Peyer's patch (tissue), 4 donors: ENCODE data around the gene IP6K1.
"Not testable (repeated sequence)": the region's sequence is repeated elsewhere in the genome, so short reads cannot be mapped to it uniquely, and the experiment has no call there.

Experiments
- CTCF ChIP-seq, 6 experiments: fragments of 450-650 bp in 4 of 6; fragments of 200-600 bp in 2 of 6; sonication (generic) in 1 of 6; IDR thresholded peaks; one replicate each; pipeline ENCODE4 v1.5.1; 2017 to 2019; ENCODE audit warnings: antibody characterized with exemption in 6 of 6, mild to moderate bottlenecking in 3 of 6, moderate library complexity in 1 of 6
- POLR2A ChIP-seq, 2 donors: fragments of 450-650 bp; IDR thresholded peaks; one replicate each; pipeline ENCODE4 v1.5.1; 2017; ENCODE audit warnings: antibody characterized with exemption in 2 of 2, mild to moderate bottlenecking in 2 of 2, moderate library complexity in 2 of 2

GRCh38 chr3:49689908-49690624 lies 96.3 kb downstream of the IP6K1 start:
- TF ChIP-seq CTCF, POLR2A (IDR thresholded peaks at IDR 0.05): not testable (repeated sequence)
